Measurements from ENCODE around the gene ATP6V0A4.

DNA sequence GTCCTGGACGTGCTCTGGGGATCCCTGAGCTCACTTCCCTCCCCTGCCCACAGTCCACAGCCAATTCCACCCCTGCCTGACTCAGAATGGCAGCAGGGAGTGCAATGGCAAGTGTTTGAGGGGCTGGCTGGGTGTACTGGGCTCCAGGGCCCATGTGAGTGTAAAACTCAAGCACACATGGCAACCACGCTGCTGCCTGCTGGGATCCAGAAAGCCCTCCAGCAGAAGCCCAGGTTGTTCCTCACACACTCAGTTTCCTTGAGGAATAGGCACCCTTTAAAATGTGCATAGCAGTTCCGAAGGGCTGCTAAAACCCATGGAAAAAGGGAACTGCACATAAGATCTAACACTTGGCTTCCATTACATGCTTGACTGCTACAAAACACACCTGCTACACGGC, 11.3 kb upstream of the ATP6V0A4 start:
- TF ChIP-seq, protein P1, sequence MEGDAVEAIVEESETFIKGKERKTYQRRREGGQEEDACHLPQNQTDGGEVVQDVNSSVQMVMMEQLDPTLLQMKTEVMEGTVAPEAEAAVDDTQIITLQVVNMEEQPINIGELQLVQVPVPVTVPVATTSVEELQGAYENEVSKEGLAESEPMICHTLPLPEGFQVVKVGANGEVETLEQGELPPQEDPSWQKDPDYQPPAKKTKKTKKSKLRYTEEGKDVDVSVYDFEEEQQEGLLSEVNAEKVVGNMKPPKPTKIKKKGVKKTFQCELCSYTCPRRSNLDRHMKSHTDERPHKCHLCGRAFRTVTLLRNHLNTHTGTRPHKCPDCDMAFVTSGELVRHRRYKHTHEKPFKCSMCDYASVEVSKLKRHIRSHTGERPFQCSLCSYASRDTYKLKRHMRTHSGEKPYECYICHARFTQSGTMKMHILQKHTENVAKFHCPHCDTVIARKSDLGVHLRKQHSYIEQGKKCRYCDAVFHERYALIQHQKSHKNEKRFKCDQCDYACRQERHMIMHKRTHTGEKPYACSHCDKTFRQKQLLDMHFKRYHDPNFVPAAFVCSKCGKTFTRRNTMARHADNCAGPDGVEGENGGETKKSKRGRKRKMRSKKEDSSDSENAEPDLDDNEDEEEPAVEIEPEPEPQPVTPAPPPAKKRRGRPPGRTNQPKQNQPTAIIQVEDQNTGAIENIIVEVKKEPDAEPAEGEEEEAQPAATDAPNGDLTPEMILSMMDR (IDR thresholded peaks at IDR 0.05; ENCODE audit: insufficient read depth, low read length), result no peak
- TF ChIP-seq, protein P2, sequence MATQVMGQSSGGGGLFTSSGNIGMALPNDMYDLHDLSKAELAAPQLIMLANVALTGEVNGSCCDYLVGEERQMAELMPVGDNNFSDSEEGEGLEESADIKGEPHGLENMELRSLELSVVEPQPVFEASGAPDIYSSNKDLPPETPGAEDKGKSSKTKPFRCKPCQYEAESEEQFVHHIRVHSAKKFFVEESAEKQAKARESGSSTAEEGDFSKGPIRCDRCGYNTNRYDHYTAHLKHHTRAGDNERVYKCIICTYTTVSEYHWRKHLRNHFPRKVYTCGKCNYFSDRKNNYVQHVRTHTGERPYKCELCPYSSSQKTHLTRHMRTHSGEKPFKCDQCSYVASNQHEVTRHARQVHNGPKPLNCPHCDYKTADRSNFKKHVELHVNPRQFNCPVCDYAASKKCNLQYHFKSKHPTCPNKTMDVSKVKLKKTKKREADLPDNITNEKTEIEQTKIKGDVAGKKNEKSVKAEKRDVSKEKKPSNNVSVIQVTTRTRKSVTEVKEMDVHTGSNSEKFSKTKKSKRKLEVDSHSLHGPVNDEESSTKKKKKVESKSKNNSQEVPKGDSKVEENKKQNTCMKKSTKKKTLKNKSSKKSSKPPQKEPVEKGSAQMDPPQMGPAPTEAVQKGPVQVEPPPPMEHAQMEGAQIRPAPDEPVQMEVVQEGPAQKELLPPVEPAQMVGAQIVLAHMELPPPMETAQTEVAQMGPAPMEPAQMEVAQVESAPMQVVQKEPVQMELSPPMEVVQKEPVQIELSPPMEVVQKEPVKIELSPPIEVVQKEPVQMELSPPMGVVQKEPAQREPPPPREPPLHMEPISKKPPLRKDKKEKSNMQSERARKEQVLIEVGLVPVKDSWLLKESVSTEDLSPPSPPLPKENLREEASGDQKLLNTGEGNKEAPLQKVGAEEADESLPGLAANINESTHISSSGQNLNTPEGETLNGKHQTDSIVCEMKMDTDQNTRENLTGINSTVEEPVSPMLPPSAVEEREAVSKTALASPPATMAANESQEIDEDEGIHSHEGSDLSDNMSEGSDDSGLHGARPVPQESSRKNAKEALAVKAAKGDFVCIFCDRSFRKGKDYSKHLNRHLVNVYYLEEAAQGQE (IDR thresholded peaks at IDR 0.05; ENCODE audit: insufficient replicate concordance, low read depth), result no peak
- TF ChIP-seq POLR2AphosphoS5 (IDR thresholded peaks at IDR 0.05; ENCODE audit: low read depth) (no peak), SPI1 (IDR thresholded peaks at IDR 0.05; ENCODE audit: borderline replicate concordance, low read depth) (no peak)
